Left lung (tissue), 14 donors: ENCODE measurements around the gene DENND6A. TPM values are rescaled to one million over a fixed set of nuclear protein-coding genes. Genes with fewer than 3 reads are reported as not detected.

Experiments used
- ATAC-seq: fragments of 200-7000 bp; cut with Tn5 transposase; one replicate; pipeline ENCODE4 v1.9.1; 2020; ENCODE audit warnings: moderate library complexity
- DNase-seq, 4 donors: peaks; one replicate each; pipeline ENCODE4 v3.0.0-alpha.2; 2013 to 2020
- H3K27ac ChIP-seq, 2 donors: fragments of 200-600 bp; sonication (generic) in 1 of 2; one replicate each; pipeline versions ENCODE4 v1.5.0 to v1.8.0; 2020 to 2021
- H3K27me3 ChIP-seq, 2 donors: fragments of 200-600 bp; sonication (generic) in 1 of 2; one replicate each; pipeline versions ENCODE4 v1.5.0 to v1.8.0; 2020 to 2021
- H3K36me3 ChIP-seq, 2 donors: fragments of 200-600 bp; sonication (generic) in 1 of 2; one replicate each; pipeline versions ENCODE4 v1.5.0 to v1.8.0; 2020 to 2021
- H3K4me1 ChIP-seq, 2 donors: fragments of 200-600 bp; one replicate each; pipeline ENCODE4 v1.8.0; 2021
- H3K4me3 ChIP-seq, 2 donors: fragments of 200-600 bp; sonication (generic) in 1 of 2; one replicate each; pipeline versions ENCODE4 v1.5.0 to v1.8.0; 2020 to 2021; ENCODE audit warnings: mild to moderate bottlenecking in 1 of 2
- H3K9me3 ChIP-seq, 2 donors: fragments of 200-600 bp; sonication (generic) in 1 of 2; one replicate each; pipeline versions ENCODE4 v1.5.0 to v1.8.0; 2020 to 2021
- CTCF ChIP-seq, 2 donors: fragments of 200-600 bp; sonication (generic) in 1 of 2; IDR thresholded peaks; one replicate each; pipeline versions ENCODE4 v1.5.0 to v1.8.0; 2021; ENCODE audit warnings: antibody characterized with exemption in 2 of 2
- intact Hi-C, 2 donors: fragments of 100-400 bp; cut with DNase I; formaldehyde crosslinking; loops; one replicate each; pipeline versions ENCODE4 v1.11.2 to v1.14.2; 2022
- long read RNA-seq, 12 donors: library from polyadenylated mRNA in 2 of 12; unstranded in 2 of 12; transcript quantifications; one replicate each; pipeline ENCODE4 v2.0.0 and lab custom pipeline, GENCODE V29; 2019 to 2026
- polyA plus RNA-seq, 6 donors: library from polyadenylated mRNA; unstranded; fragments of 120-200 nt; gene quantifications; one replicate each; pipeline ENCODE4 v1.2.1, GENCODE V29; 2013; ENCODE audit not compliant: insufficient read length in 6 of 6
- total RNA-seq, 2 donors: library from RNA; stranded (reverse); fragmentation: NEBNext Ultra II Directional; extraction: Animal tissue kit (Norgen Biotek cat#: 25700); gene quantifications; one replicate each; pipeline ENCODE4 v1.2.1, GENCODE V29; 2021
- donor health status: DM: no; HTN: yes; CAD: no.
- donor health status: DM: no; HTN: no; CAD: no.

The DENND6A gene, protein sequence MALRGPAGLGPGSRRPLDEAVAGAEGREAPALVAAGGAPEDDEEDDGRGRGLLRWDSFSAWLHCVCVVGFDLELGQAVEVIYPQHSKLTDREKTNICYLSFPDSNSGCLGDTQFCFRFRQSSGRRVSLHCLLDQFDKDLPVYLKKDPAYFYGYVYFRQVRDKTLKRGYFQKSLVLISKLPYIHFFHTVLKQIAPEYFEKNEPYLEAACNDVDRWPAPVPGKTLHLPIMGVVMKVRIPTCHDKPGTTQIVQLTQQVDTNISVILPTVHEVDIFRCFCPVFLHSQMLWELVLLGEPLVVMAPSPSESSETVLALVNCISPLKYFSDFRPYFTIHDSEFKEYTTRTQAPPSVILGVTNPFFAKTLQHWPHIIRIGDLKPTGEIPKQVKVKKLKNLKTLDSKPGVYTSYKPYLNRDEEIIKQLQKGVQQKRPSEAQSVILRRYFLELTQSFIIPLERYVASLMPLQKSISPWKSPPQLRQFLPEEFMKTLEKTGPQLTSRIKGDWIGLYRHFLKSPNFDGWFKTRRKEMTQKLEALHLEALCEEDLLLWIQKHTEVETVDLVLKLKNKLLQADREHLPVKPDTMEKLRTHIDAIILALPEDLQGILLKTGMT
- 10 to 100 TPM; 21.8 to 27.0 TPM for total RNA-seq
- 10 to 100 TPM; 29.0 to 38.7 (median 31.9) TPM for polyA plus RNA-seq
- long read RNA-seq, donor 1, full-length matches to known transcripts: 3 of 3 reads
- long read RNA-seq, donor 1, partial matches to known transcripts: 0 of 3 reads
- long read RNA-seq, donor 1, other reads (novel, unspliced or antisense): 0 of 3 reads
- long read RNA-seq, donor 2, full-length matches to known transcripts: 3 of 3 reads
- long read RNA-seq, donor 2, partial matches to known transcripts: 0 of 3 reads
- long read RNA-seq, donor 2, other reads (novel, unspliced or antisense): 0 of 3 reads
- long read RNA-seq, donor 3, full-length matches to known transcripts: 2 of 2 reads
- long read RNA-seq, donor 3, partial matches to known transcripts: 0 of 2 reads
- long read RNA-seq, donor 3, other reads (novel, unspliced or antisense): 0 of 2 reads
- long read RNA-seq, donor 4, full-length matches to known transcripts: 1 of 3 reads
- long read RNA-seq, donor 4, partial matches to known transcripts: 0 of 3 reads
- long read RNA-seq, donor 4, other reads (novel, unspliced or antisense): 2 of 3 reads
- long read RNA-seq, donor 5, full-length matches to known transcripts: 2 of 2 reads
- long read RNA-seq, donor 5, partial matches to known transcripts: 0 of 2 reads
- long read RNA-seq, donor 5, other reads (novel, unspliced or antisense): 0 of 2 reads
- long read RNA-seq, donor 6: 0 reads
- long read RNA-seq, donor 7: 0 reads
- long read RNA-seq, donor 8: 0 reads
- long read RNA-seq, donor 9: 0 reads
- long read RNA-seq, donor 10, partial matches to known transcripts: 0 of 1 reads
- long read RNA-seq, donor 10, other reads (novel, unspliced or antisense): 1 of 1 reads
- long read RNA-seq, donor 11: 0 reads
- long read RNA-seq, donor 12, partial matches to known transcripts: 0 of 1 reads
- long read RNA-seq, donor 12, other reads (novel, unspliced or antisense): 0 of 1 reads

DNA sequence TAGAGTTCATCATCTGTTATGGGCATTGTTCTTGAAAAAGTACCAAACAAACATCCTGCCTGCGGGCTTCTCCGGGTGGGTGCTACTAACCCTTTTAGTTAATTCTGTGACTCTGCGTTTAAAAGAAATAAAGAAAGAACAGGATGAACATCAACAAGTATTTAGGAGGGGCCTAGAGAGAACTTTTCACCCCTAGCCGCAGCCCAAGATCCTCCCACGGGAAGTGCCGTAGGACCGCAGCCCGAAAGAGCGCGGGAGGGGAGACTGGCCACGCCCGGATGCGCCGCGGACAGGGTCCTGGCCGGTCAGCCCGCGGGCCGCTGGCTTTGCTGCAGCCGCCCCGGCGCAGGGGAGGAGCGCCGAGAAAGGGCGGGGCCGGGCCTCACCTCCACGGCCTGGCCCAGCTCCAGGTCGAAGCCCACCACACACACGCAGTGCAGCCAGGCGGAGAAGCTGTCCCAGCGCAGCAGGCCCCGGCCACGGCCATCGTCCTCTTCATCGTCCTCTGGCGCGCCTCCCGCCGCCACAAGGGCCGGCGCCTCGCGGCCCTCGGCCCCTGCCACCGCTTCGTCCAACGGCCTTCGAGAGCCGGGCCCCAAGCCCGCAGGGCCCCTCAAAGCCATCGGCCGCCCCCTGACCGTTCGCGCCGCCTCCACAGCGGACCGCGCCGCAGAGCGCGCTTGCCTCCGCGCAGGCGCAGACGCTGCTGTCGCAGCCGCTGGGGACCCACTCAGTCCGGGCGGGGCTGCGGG is at the start of gene DENND6A:
Gene DENND6A, minus strand, starts transcription at position 682 of the 752 bp plus-strand sequence. Its CDS starts 59 bp downstream, at position 623.
- no peak for TF ChIP-seq CTCF (IDR thresholded peaks at IDR 0.05)
- peak; percentile 91 to 100 (median 97) for DNase-seq
- Histone ChIP-seq H3K4me1 (peaks cover 6 to 47% of the 10 kb centered on the region in 2 donors), H3K27me3 (no peaks in the 10 kb centered on the region), H3K9me3 (no peaks in the 10 kb centered on the region), H3K4me3 (peak within 1 kb of the TSS; percentile 95), H3K36me3 (no peaks in the 10 kb centered on the region), H3K27ac (peak within 1 kb of the TSS; percentile 99 to 100)
- intact Hi-C loops: no loop called here
- ATAC-seq: peak; percentile 92

DNA sequence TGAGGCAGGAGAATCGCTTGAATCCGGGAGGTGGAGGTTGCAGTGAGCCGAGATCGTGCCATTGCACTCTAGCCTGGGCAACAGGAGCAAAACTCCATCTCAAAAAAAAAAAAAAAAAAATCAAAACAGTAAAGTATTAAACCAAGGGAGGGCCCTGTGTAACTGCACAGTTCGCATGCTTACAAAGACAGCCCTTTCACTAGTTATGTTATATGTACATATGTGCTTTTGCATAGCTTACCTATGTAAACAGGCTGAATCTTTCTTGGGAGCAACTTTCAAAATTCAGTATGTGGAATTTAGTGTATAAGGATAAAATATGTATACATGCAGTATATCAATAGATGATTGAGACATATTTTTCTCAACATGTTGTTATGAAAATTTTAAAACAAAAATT is 47.1 kb upstream of the DENND6A start:
- intact Hi-C loops: no loop called here
- ATAC-seq (no peak), DNase-seq (no peak)
- H3K4me3 ChIP-seq: no peak overlapping the region
- TF ChIP-seq CTCF (IDR thresholded peaks at IDR 0.05): no peak
- no peaks in the 10 kb centered on the region for H3K9me3 ChIP-seq
- no peaks in the 10 kb centered on the region for H3K4me1 ChIP-seq
- no peaks in the 10 kb centered on the region for H3K27me3 ChIP-seq
- H3K27ac ChIP-seq: no peak overlapping the region
- no peaks in the 10 kb centered on the region for H3K36me3 ChIP-seq

GRCh38 chr3:57738391-57738790 is 45.5 kb upstream of the DENND6A start:
- intact Hi-C loops: no loop called here
- ATAC-seq (no peak), DNase-seq (peak in 2 of 4 donors; percentile 34 to 50)
- Histone ChIP-seq H3K4me1 (no peaks in the 10 kb centered on the region), H3K27me3 (no peaks in the 10 kb centered on the region), H3K9me3 (no peaks in the 10 kb centered on the region), H3K36me3 (no peaks in the 10 kb centered on the region), H3K27ac (no peak overlapping the region), H3K4me3 (no peak overlapping the region)
- no peak for TF ChIP-seq CTCF (IDR thresholded peaks at IDR 0.05)

DNA sequence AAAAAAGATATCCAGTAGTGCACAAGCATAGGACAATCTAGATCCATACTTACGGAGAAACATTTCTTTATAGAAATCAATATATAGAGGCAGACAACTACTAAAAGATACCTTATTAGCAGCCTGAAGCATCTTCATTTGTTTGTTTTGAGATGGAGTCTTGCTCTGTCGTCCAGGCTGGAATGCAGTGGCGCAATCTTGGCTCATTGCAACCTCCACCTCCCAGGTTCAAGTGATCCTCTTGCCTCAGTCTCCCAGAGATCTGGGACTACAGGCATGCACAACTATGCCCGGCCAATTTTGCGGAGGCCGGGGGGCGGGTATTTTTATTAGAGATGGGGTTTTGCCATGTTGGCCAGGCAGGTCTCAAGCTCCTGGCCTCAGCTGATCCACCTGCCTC is 45.0 kb upstream of the DENND6A start:
- no peaks in the 10 kb centered on the region for H3K36me3 ChIP-seq
- intact Hi-C loops: no loop called here
- no peak overlapping the region for H3K4me3 ChIP-seq
- H3K4me1 ChIP-seq: no peaks in the 10 kb centered on the region
- no peak for TF ChIP-seq CTCF (IDR thresholded peaks at IDR 0.05)
- H3K27ac ChIP-seq: no peak overlapping the region
- DNase-seq (no peak), ATAC-seq (no peak)
- no peaks in the 10 kb centered on the region for H3K27me3 ChIP-seq
- no peaks in the 10 kb centered on the region for H3K9me3 ChIP-seq
